Endothelial cell of umbilical vein (primary cell): Measurements from ENCODE around the gene CD38. TPM values are rescaled to one million over a fixed set of nuclear protein-coding genes. Genes with fewer than 3 reads are reported as not detected.

Experiments
- BruUV-seq: library from RNA; stranded (reverse); fragments of 400-500 nt; replicated peaks from 2 replicates; lab custom pipeline; 2021; lab: Mats Ljungman, UMichigan
- CTCF ChIA-PET: fragments of 300-600, 350-600 bp; sonication (Branson Sonifier 250); formaldehyde crosslinking; loops from one replicate; lab custom pipeline; 2021; ENCODE audit warnings: antibody characterized with exemption, inconsistent platforms; lab: Charles Lee
- POLR2A ChIA-PET: fragments of 300-600, 350-600 bp; sonication (Branson Sonifier 250); formaldehyde crosslinking; loops from one replicate; lab custom pipeline; 2021; ENCODE audit warnings: antibody characterized with exemption, inconsistent platforms; lab: Charles Lee
- DNase-seq: peaks from one replicate; pipeline ENCODE4 v3.0.0-alpha.2; 2011; ENCODE audit warnings: low read depth, low spot score
- FAIRE-seq: peaks from 2 replicates; lab custom pipeline; 2011; peaks lifted over from hg19 to GRCh38; lab: Jason Lieb, UNC
- H2AFZ ChIP-seq: 2 replicates; pipeline ENCODE4 v1.6.0; 2012; ENCODE audit warnings: low read depth, low read length, control low read depth, inconsistent platforms
- H3K27ac ChIP-seq: 2 replicates; pipeline ENCODE4 v1.5.1; 2011; ENCODE audit warnings: low read depth, mild to moderate bottlenecking, control low read depth, low read length, moderate library complexity; ENCODE audit not compliant: insufficient read depth
- H3K27me3 ChIP-seq, 2 experiments: 2 replicates each; pipeline versions ENCODE4 v1.6.0 to v1.6.1; 2011; ENCODE audit warnings: low read length in 2 of 2, mixed read lengths in 1 of 2; ENCODE audit not compliant: control insufficient read depth in 2 of 2, insufficient read depth in 2 of 2
- H3K36me3 ChIP-seq, 2 experiments: 2 replicates in 1 of 2; 3 replicates in 1 of 2; pipeline ENCODE4 v1.5.1; 2011; ENCODE audit warnings: low read length in 2 of 2, mild to moderate bottlenecking in 1 of 2, moderate library complexity in 1 of 2; ENCODE audit not compliant: control insufficient read depth in 2 of 2, insufficient read depth in 2 of 2; ENCODE audit errors: extremely low read depth in 1 of 2
- H3K4me1 ChIP-seq: 3 replicates; pipeline ENCODE4 v1.5.1; 2011; ENCODE audit warnings: mild to moderate bottlenecking, low read length; ENCODE audit not compliant: control insufficient read depth, insufficient read depth; ENCODE audit errors: extremely low read depth
- H3K4me2 ChIP-seq: 2 replicates; pipeline ENCODE4 v1.6.1; 2011; ENCODE audit warnings: low read length, control low read depth, mixed read lengths; ENCODE audit not compliant: insufficient read depth
- H3K4me3 ChIP-seq, 3 experiments: fragments of 200-600 bp in 1 of 3; sonication (generic), shearing (Covaris generic) in 1 of 3; replicated peaks in 1 of 3; 2 replicates each; pipeline ENCODE4 v1.5.1; 2011 to 2016; ENCODE audit warnings: control low read depth in 3 of 3, low read length in 3 of 3, mild to moderate bottlenecking in 2 of 3, inconsistent platforms in 1 of 3, low read depth in 1 of 3, moderate library complexity in 1 of 3; ENCODE audit not compliant: insufficient read depth in 1 of 3
- H3K79me2 ChIP-seq: 2 replicates; pipeline ENCODE4 v1.6.0; 2012; ENCODE audit warnings: low read length, inconsistent platforms; ENCODE audit not compliant: control insufficient read depth, insufficient read depth
- H3K9ac ChIP-seq: replicated peaks from 2 replicates; pipeline ENCODE3; 2011; ENCODE audit warnings: low read length, control low read depth; ENCODE audit not compliant: insufficient read depth; ENCODE audit errors: extremely low read depth
- H3K9me1 ChIP-seq: replicated peaks from 3 replicates; pipeline ENCODE4 v1.6.0; 2011; ENCODE audit warnings: mild to moderate bottlenecking, low read length; ENCODE audit not compliant: control insufficient read depth, insufficient read depth; ENCODE audit errors: extremely low read depth
- H3K9me3 ChIP-seq: replicated peaks from 2 replicates; pipeline ENCODE4 v1.5.1; 2012; ENCODE audit warnings: low read length, inconsistent platforms; ENCODE audit not compliant: control insufficient read depth, insufficient read depth
- H4K20me1 ChIP-seq: replicated peaks from 2 replicates; pipeline ENCODE3; 2011; ENCODE audit warnings: mild to moderate bottlenecking, low read length; ENCODE audit not compliant: control insufficient read depth, insufficient read depth; ENCODE audit errors: extremely low read depth
- CTCF ChIP-seq, 2 donors: IDR thresholded peaks; 1 replicate in 1 of 2; 2 replicates in 1 of 2; pipeline ENCODE4 v1.5.1; 2011; ENCODE audit warnings: low read length in 2 of 2, mild to moderate bottlenecking in 2 of 2, moderate library complexity in 2 of 2, control low read depth in 1 of 2, inconsistent platforms in 1 of 2, low read depth in 1 of 2; ENCODE audit not compliant: insufficient read depth in 1 of 2; ENCODE audit errors: extremely low read depth in 1 of 2
- EZH2 ChIP-seq: IDR thresholded peaks from 2 replicates; pipeline ENCODE4 v1.6.1; 2012; ENCODE audit warnings: borderline replicate concordance, low read depth, mild to moderate bottlenecking, moderate library complexity, low read length, inconsistent platforms; ENCODE audit not compliant: severe bottlenecking
- FOS ChIP-seq: IDR thresholded peaks from 2 replicates; pipeline ENCODE4 v1.6.1; 2011; ENCODE audit warnings: mild to moderate bottlenecking, low read length, moderate library complexity, borderline replicate concordance; ENCODE audit not compliant: insufficient read depth
- GATA2 ChIP-seq: IDR thresholded peaks from 2 replicates; pipeline ENCODE4 v1.7.0; 2011; ENCODE audit warnings: low read depth, mild to moderate bottlenecking, moderate library complexity, mixed read lengths, low read length; ENCODE audit not compliant: insufficient read length, insufficient read depth
- JUN ChIP-seq: IDR thresholded peaks from 2 replicates; pipeline ENCODE4 v1.6.1; 2011; ENCODE audit warnings: borderline replicate concordance, low read depth; ENCODE audit not compliant: insufficient read length, insufficient read depth
- MYC ChIP-seq: IDR thresholded peaks from one replicate; pipeline ENCODE4 v1.6.1; 2011; ENCODE audit warnings: mild to moderate bottlenecking, low read depth, low read length
- POLR2A ChIP-seq: IDR thresholded peaks from 2 replicates; pipeline ENCODE4 v1.6.1; 2012; ENCODE audit warnings: low read depth, mild to moderate bottlenecking, control low read depth, low read length
- POLR2AphosphoS5 ChIP-seq: IDR thresholded peaks from 2 replicates; pipeline ENCODE4 v1.6.1; 2012; ENCODE audit warnings: low read depth, mild to moderate bottlenecking, control low read depth, low read length, moderate library complexity; ENCODE audit not compliant: insufficient read depth
- dilution Hi-C: fragments of 300-500 bp; cut with MboI; formaldehyde crosslinking; loops from one replicate; pipeline ENCODE4 v1.15.0; 2019; ENCODE audit warnings: low sequenced_read_pairs; ENCODE audit not compliant: extremely low pct_ligation_motif_present
- intact Hi-C: fragments of 100-400 bp; cut with micrococcal nuclease; formaldehyde crosslinking; loops from one replicate; pipeline ENCODE4 v1.10.0; 2022
- polyA plus RNA-seq, 4 experiments: library from polyadenylated mRNA; depleted of rRNA in 3 of 4; stranded (reverse) in 3 of 4; unstranded in 1 of 4; fragments of >200 nt; gene quantifications; 2 replicates each; pipeline versions ENCODE4 v1.2.1 to v1.2.3, GENCODE V29; 2011 to 2012; ENCODE audit warnings: missing spikeins in 1 of 4
- total RNA-seq: library from RNA; stranded (reverse); gene quantifications from 2 replicates; pipeline ENCODE4 v1.2.3, GENCODE V29; 2021
- TF ChIP-seq, protein P1 (sequence below): IDR thresholded peaks from 2 replicates; pipeline ENCODE4 v1.6.1; 2011; ENCODE audit not compliant: insufficient read depth, insufficient read length

The CD38 gene
- total and polyA plus RNA-seq, 2 donors (not counting 3 experiments of a cell fraction or from before 2014, with no cell fraction given) = 0.11 to 0.31 TPM

GRCh38 chr4:15853345-15853744, 75.2 kb downstream of the CD38 start:
- ChIA-PET CTCF (interaction anchor here (0.7 kb wide), 1 partner anchor 1892 kb away, joined by 3 read pairs; no protein-coding TSS in a partner anchor), POLR2A (no interaction called here)
- H3K36me3 ChIP-seq = no peaks in the 10 kb centered on the region
- H3K4me1 ChIP-seq = no peaks in the 10 kb centered on the region
- H3K4me3 ChIP-seq = no peak overlapping the region
- H3K4me2 ChIP-seq = no peak overlapping the region
- BruUV-seq = no TSS peak
- no peaks in the 10 kb centered on the region for H4K20me1 ChIP-seq
- no peaks in the 10 kb centered on the region for H3K9me3 ChIP-seq
- TF ChIP-seq FOS (no peak), CTCF (IDR thresholded peaks at IDR 0.05; ENCODE audit: extremely low read depth in 1 of 2, insufficient read depth in 1 of 2, low read depth in 1 of 2, low read length in 2 of 2) (no peak)
- no peak overlapping the region for H3K9ac ChIP-seq
- dilution Hi-C loops = no loop called here
- no peak overlapping the region for H2AFZ ChIP-seq
- H3K27ac ChIP-seq = no peak overlapping the region
- H3K9me1 ChIP-seq = no peaks in the 10 kb centered on the region
- DNase-seq = no peak
- H3K79me2 ChIP-seq = no peaks in the 10 kb centered on the region
- FAIRE-seq = no peak
- intact Hi-C loops = no loop called here
- no peaks in the 10 kb centered on the region for H3K27me3 ChIP-seq

GRCh38 chr4:15855804-15856475, 77.8 kb downstream of the CD38 start:
- Histone ChIP-seq H3K79me2 (no peaks in the 10 kb centered on the region), H3K9me1 (no peaks in the 10 kb centered on the region), H4K20me1 (no peaks in the 10 kb centered on the region), H3K9me3 (no peaks in the 10 kb centered on the region), H3K27ac (no peak overlapping the region), H2AFZ (no peak overlapping the region), H3K4me1 (no peaks in the 10 kb centered on the region), H3K9ac (no peak overlapping the region), H3K27me3 (peaks cover 0 to 1% of the 10 kb centered on the region in 2 experiments), H3K4me2 (no peak overlapping the region), H3K36me3 (no peaks in the 10 kb centered on the region), H3K4me3 (no peak overlapping the region)
- no TSS peak for BruUV-seq
- TF ChIP-seq JUN (no peak), MYC (no peak), CTCF (IDR thresholded peaks at IDR 0.05; ENCODE audit: extremely low read depth in 1 of 2, insufficient read depth in 1 of 2, low read depth in 1 of 2, low read length in 2 of 2) (no peak), FOS (no peak), POLR2AphosphoS5 (no peak), POLR2A (no peak), EZH2 (no peak), GATA2 (no peak)
- TF ChIP-seq, protein P1, sequence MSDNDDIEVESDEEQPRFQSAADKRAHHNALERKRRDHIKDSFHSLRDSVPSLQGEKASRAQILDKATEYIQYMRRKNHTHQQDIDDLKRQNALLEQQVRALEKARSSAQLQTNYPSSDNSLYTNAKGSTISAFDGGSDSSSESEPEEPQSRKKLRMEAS = no peak
- intact Hi-C loops (no loop called here), dilution Hi-C loops (no loop called here)
- DNase-seq = no peak
- FAIRE-seq = no peak
- ChIA-PET POLR2A (no interaction called here), CTCF (interaction anchor here (1.2 to 1.4 kb wide), 2 partner anchors 27 to 100 kb away, joined by 3 to 8 read pairs; no protein-coding TSS in a partner anchor)
